Stimulated activated CD8-positive, alpha-beta memory T cell treated with anti-CD3 and anti-CD28 coated beads, Interleukin-4, amount 100 ng/mL, for 1 hour (primary cell): ENCODE measurements around the gene CHFR.
"Not testable (repeated sequence)": the region's sequence is repeated elsewhere in the genome, so short reads cannot be mapped to it uniquely, and the experiment has no call there.

ENCODE experiments used
- DNase-seq, 2 donors: peaks; one replicate each; pipeline ENCODE4 v3.0.0-alpha.2; 2020; ENCODE audit warnings: low read depth in 2 of 2, low spot score in 1 of 2

The CHFR gene, protein sequence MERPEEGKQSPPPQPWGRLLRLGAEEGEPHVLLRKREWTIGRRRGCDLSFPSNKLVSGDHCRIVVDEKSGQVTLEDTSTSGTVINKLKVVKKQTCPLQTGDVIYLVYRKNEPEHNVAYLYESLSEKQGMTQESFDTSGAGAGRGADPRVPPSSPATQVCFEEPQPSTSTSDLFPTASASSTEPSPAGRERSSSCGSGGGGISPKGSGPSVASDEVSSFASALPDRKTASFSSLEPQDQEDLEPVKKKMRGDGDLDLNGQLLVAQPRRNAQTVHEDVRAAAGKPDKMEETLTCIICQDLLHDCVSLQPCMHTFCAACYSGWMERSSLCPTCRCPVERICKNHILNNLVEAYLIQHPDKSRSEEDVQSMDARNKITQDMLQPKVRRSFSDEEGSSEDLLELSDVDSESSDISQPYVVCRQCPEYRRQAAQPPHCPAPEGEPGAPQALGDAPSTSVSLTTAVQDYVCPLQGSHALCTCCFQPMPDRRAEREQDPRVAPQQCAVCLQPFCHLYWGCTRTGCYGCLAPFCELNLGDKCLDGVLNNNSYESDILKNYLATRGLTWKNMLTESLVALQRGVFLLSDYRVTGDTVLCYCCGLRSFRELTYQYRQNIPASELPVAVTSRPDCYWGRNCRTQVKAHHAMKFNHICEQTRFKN

DNA sequence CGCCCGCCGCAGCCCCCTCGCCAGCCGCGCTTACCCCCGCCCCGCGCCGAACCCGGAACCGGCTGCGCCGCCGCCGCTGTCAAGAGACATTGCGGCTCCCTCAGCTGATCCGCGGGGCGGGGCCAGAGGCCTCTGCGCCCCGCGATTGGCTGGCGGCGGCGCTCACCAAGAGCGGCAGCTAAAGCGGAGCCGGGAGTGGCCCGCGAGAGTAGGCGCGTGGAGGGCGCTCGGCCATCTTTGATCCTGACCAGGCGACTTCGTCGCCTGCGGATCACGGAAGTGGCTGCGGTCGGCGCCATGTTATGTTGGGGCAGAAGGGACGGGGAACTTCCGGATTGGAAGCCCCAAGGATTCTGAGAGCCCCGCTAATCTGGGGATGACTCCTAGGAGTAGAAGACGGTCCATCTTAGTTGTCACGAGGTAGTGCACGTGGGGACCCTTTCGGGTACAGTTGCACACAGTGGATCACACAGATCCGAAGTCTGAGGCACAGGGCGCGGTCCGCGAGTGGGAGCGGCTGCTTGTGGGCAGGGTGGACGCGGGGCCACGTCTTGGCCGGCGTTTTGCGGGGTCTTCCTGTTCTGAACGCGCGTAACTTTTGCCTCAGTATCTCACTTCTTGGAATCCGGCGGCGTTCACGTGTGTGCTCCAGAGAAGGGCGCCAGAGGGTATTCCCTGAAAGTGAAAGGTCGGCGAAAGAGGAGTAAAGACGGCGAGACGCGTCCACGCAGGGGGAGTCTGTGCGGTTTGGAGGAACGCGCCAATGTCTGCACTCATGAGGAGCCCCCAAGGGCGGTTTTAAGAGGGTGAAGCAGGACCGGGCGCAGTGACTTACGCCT, at the start of gene CHFR:
Gene CHFR, minus strand, starts transcription at position 93 of the 839 bp plus-strand sequence. CDS start 277 bp downstream, outside the sequence.
- DNase-seq, result peak; percentile 88

DNA sequence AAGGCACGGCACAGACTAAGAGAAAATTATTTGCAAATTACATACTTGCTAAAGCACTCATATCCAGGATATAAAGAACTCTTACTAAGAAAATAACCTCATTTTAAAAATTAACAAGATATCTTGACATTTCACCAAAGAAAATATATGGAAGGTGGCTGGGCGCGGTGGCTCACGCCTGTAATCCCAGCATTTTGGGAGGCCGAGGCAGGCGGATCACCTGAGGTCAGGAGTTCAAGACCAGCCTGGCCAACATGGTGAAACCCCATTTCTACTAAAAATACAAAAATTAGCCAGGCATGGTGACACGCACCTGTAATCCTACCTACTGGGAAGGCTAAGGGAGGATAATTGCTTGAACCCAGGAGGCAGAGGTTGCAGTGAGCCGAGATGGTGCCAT, 49.5 kb upstream of the CHFR start:
- not testable (repeated sequence) for DNase-seq

DNA sequence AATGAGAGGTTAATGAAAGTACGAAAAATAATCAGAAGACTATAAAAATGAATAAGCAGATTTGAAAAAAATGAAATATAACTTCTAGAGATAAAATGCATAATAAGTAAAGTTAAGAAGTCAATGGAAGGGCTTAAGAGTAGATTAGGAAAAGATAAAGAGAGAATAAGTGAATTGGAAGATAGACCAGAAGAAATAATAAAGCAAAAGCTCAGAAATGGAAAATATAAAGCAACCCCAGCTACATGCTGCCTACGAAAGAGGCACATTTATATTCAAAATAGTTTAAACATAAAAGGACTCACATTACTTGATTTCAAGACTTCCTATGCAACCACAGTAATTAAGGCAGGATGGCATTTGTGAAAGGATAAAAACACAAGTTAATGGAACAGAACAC, 48.8 kb upstream of the CHFR start:
- DNase-seq, result no peak

DNA sequence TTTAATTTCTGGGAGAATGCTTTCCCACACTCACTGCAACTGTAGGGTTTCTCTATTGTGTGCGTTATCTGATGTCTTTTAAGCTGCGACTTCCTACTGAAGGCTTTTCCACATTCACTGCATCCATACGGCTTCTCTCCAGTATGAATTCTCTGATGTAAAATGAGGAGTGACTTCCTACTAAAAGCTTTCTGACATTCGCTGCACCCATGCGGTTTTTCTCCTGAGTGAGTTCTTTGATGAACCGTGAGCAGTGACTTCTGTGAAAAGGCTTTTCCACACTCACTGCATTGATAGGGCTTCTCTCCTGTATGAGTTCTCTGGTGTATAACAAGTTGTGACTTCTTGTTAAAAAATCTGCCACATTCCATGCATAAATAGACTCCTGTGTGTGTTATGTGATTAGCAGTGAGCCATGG, 39.0 kb upstream of the CHFR start:
- no peak for DNase-seq

DNA sequence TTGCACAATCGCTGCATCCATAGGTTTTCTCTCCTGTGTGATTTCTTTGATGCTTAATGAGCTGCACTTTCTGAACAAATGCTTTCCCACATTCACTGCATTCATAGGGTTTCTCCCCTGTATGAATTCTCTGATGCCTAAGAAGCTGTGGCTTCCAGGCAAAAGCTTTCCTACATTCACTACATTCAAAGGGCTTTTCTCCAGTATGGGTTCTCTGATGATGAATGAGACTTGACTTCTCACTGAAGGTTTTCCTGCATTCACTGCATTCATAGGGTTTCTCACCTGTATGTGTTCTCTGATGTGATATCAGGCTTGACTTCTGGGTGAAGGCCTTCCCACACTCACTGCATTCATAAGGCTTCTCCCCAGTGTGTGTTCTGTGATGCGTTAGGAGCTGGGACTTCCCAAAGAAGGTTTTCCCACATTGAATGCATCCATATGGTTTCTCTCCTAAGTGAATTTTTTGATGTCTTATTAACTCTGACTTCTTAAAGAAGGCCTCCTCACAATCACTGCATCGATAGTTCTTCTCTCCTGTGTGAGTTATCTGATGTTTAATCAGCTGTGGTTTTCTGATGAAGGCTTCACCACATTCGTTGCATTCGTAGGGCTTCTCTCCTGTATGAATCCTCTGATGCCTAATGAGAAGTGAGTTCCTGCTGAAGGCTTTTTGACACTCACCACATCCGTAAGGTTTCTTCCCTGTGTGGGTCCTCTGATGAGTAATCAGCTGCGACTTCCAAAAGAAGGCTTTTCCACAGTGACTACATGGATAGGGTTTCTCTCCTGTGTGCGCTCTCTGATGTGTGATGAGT, 38.4 kb upstream of the CHFR start:
- DNase-seq, result no peak

DNA sequence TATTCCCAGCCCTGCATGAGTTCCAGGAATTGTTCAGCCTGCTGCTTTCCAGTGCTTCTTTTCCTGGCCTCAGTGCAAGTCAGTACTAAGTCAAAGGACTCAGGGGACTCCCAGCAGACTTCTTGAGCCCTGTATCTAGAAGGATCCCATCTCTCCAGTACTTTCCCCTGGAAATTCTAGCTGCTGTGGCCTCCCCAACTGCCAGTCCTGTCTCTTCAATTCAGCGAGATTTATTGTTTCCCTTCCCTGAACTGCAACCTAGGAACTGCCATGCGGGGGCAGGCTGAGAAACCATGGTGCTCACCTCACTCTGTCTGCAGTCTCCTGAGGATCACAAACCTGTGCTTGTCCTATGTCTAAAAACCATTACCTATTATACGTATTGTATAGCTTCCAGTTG, 37.0 kb upstream of the CHFR start:
- no peak for DNase-seq

DNA sequence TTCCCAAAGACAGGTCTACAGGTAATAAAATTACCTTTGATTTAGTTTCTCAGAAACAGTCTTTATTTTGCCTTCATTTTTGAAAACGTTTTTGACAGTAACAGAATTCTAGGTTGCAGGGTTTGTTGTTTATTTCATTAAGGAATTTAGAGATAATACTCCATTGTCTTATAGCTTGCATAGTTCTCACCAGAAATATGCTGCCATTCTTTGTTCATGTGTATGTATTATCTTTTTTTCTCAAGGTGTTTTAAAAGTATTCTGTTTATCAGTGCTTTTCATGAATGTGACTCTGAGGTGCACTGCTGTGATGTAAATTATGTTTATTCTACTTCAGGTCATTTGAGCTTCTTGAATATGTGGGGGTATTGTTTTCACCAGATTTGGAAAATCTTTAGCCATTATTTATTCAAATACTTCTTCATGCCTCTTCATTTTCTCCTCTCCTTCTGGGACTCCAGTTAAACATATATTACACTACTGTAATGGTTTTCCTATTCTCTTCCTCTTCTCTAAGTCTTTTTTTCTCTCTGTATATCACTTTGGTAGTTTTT, 36.0 kb upstream of the CHFR start:
- no peak for DNase-seq

DNA sequence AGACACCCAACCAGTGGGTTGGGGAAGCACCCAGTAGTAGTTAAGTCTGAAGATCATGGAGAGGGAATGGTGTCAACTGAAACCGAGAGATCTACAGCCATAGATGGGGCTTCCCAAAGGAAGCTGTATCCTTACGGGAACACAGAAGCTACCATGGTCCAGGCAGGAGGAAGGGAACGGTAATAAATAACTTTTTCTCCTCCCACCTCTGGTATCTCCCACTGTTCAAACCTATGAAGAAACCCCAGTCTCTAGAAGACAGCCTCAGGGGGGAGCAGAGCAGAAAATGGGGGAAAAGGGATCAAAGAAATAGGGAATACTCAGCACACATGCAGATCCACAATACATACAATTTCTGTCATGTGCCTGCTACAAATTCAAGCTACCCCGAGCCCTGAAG, 35.3 kb upstream of the CHFR start:
- no peak for DNase-seq

DNA sequence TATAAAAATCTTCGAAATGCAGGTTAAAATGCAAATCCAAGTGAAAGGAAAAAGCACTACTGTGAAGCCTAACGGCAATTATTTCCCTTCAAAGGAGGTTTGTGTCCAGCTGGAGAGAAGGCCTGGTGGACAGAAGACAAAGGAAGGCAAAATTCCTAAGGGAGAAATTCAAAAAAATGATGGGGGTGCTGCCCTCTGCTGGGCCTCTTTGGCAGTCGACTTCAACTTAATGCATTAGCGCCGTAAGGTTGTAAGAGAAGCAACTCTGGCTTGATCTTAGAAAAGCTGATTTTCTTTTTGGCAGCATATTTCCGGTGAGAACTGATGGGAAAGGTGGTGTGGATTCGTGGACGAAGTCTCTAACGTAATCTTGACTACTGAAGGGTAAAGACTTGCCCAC, 34.3 kb upstream of the CHFR start:
- no peak for DNase-seq

DNA sequence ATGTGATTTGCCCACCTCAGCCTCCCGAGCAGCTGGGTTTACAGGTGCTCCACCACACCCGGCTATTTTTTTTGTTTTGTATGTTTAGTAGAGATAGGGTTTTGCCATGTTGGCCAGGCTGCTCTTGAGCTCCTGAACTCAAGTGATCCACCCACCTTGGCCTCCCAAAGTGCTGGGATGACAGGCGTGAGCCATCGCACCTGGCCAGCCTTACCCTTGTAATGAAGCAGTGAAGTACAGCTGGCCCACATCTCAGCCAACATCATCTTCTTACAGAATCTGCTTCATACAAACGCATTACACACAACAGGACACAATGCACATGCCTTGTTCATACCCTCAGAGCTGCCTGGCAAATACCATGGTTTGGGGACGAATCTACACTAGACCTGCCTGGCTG, 31.3 kb upstream of the CHFR start:
- DNase-seq, result no peak

DNA sequence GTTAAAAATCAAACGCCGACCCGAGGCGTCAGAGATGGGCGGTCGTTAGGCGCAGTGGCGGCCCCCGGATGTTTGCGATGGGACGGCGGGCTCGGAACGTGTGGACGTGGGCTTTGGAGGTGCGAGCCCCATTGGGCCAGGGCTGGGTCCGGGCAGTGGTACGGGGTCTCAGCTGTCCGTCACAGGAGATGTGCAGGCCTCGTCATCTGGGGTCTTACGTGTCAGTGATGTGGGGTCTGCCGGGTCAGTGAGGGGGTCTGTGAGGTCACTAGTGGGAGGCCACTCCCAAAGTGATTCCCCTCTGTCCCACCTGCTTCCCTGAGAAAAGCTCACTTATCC, 21.6 kb upstream of the CHFR start:
- no peak for DNase-seq

DNA sequence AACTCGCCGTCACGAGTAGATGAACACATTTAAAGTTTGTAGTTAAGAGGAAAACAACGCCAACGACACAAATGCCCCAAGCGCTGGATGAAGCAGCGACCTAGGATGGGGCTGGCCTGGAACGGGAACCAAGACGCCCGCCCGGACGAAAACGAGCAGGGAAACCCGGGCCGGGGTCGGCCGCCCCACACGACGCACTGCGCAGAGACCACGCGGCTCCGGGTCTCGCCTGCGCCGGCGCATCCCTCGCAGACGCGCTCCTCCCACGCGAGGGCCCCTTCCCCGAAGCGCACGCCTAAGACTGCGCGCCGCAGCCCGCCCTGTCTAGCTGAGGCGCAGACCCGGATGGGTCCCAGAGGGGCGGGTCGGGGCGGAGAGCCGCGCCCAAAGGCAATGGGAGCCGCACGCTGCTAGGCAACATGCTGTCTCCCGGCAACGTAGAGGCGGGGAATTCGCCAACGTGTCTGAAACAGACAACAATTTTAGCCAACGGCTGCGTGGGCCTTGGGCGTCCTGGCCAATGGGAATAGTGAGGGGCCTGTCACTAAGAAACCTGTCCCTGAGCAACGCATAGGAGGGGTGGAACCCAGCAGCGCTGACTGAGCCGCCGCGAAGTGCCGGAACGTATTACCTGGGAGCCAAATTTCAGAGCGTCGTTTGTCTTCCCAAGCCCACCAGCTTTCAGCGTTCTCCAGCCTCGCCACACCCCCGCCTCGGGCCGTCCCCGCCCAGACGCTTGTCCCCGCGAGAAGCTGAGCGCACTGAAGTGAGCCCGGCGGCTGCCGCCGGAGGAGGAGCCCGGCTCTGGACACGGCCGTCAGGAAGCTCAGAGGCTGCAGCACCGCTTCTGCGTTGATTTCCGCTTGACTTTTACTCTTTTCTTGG, 21.0 kb upstream of the CHFR start:
- peak; percentile 92 for DNase-seq

DNA sequence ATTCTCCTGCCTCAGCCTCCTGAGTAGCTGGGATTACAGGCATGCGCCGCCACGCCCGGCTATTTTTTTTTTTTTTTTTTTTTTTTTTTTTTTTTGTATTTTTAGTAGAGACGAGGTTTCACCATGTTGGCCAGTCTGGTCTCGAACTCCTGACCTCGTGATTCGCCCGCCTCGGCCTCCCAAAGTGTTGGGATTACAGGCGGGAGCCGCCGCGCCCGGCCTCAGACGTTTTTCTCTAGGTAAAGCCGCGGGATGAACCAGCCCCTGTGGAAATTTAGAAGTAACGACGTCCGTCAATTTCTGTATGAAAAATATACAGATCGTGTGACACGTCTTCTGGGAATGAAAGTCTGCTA, 20.4 kb upstream of the CHFR start:
- DNase-seq, result not testable (repeated sequence)

DNA sequence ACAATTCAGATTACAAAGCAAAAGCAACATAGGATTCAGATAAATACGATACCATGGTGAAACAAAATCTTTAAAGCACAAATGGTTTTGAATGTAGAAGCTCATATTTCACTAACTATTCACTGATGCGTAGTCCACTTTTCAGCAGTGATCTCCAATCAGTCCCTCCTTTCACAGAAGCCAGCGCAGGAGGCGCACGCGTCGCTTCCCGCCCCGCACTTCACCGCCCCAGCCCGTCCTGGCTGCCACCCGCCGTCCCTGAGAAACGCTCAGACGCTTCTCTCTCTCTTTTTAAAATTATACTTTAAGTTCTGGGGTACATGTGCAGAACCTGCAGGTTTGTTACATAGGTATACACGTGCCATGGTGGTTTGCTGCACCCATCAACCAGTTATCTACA, 19.8 kb upstream of the CHFR start:
- DNase-seq, result no peak

DNA sequence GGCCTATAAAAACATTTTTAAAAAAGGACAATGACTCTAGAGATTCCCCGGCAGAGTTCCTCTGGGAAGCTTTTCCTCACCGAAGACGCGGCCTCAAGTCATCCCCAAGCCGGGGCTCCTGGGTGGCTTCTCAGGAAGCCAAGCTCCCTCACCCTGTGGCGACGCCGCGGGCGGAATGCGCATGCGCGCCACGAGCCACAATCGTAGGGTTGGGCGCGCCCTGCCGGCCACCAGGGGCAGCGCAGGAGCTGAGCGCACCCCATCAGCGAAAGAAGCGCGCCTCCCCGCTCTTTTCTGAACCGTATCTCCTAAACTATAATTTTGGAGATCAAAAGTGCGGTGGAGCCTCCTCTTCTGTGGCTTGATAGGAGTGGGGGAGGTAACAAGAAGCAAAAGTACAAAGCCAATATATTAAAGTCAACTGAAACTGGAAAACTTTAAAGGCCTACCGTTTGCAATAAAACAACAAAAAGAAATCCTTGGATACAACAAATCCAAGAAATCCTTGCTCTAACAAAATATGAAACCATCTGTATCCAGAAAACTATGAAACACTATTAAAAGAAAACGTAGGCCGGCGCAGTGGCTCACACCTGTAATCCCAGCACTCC, 17.4 kb upstream of the CHFR start:
- DNase-seq, result peak; percentile 76 to 87

DNA sequence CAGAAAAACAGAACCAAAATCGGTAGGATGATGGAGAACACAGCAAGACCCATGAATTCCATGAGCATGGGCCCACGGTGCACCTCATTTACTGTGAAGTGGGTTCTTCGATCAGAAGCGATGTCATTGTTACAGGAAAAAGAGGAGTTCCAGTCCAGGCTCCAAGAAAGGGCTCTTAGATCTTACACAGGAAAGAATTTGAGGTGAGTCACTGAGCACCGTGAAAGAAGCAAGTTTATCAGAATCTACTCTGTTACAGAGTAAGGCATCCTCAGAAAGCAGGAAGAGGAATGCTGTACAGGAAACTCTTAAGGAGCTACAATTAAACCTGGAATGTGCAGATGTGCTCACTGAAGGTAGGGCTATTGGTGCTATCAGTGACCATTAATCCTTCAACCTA, 11.6 kb upstream of the CHFR start:
- no peak for DNase-seq

DNA sequence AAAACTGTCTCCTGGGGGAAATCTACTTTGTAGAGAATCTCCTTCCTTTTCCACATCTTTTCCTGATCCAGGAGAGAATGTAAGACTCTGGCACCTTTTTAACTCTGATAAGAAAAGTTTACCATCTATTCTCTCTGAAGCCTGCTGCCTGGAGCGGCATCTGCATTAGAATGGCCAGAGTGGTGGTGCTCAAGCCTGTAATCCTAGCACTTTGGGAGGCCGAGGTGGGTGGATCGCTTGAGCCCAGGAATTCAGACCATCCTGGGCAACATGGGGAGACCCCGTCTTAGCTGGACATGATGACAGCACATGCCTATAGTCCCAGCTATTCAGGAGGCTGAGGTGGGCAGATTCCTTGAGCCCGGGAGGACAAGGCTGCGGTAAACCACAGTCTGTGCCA, 1.4 kb upstream of the CHFR start:
- DNase-seq, result no peak

DNA sequence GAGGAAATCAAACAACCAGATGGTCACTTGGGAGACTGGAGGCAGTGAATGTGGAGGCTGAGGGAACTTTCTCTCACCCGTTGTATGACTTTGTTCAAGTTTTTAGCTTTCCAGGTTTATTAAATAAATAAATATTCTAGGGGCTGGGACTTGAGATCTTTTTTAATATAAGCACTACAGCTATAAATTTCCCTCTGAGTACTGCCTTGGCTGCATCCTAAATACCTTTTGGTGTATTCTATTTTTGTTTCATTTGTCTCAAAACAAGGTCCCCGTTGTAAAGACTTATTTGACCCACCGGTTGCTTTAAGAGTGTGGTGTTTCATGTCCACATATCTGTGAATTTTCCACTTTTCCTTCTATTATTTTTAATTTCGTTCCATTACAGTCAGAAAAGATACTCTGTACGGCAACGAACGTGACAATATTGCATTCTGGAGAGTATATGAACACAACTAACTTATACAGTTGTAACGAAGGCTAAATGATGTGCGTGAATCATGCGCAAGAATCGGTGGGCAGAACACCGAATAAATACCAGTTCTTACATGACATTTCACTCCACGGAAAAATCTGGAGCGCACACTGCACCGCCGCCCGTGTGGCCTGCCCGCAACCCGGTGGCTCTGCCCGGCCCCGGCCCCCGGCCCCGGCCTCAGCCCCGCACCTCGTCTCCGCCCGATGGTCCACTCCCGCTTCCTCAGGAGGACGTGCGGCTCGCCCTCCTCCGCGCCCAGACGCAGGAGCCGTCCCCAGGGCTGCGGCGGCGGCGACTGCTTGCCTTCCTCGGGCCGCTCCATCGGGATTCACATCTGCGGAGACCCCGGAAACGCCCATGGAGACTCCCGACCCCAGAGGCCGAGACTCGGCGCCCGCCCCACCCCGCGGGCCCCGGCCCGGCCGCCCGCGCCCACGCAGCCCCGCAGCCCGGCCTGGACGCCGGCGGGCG, 602 bp downstream of the CHFR start:
- DNase-seq, result no peak
